Stomach (tissue), 4 donors: Measurements from ENCODE around the gene RAD9B.

Experiments used
- EP300 ChIP-seq: sonication (generic); formaldehyde crosslinking; IDR thresholded peaks from one replicate; pipeline ENCODE4 v1.6.1; 2017; ENCODE audit warnings: antibody characterized with exemption
- TF ChIP-seq, protein P1 (sequence below), 7 experiments: fragments of 450-650 bp in 4 of 7; fragments of 200-600 bp in 3 of 7; sonication (generic) in 3 of 7; IDR thresholded peaks; one replicate each; pipeline ENCODE4 v1.5.1; 2016 to 2019; ENCODE audit warnings: antibody characterized with exemption in 7 of 7, control low read depth in 2 of 7, mild to moderate bottlenecking in 1 of 7

DNA sequence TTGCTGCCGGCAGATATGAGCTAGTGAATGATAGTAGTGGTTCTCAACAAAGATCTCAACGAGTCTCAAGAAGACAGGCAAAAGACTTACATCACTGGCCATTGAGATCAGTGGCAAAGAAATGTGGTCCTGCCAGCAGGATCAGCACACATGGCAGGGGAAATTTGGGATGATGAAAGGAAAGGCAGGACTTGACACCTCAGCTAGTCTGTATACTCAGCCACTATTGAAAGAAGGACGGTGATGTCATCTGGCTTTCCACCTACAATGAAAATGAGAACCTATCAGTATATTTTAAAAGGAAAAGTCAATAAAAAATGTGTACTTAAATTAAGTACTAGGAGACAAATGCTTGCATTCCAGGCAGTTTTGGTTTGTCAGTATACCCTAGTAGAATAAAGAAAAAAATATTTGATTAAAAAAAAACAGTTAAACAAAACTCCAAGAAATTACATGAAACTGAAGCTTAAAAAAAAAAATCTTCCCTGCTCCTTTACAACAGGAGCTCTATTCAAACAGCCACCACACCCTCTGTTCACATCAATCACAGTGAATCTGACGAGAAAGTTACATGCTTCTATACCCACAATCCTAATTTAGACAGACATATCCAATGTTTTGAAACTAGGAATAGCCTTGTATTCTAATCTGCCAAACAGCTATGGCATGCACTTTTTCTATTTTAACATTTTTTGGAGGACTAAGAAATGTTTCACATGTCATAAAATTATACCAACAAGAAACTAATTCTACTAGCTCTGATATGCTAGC is 34.9 kb downstream of the RAD9B start:
- TF ChIP-seq EP300 = no peak
- TF ChIP-seq, protein P1, sequence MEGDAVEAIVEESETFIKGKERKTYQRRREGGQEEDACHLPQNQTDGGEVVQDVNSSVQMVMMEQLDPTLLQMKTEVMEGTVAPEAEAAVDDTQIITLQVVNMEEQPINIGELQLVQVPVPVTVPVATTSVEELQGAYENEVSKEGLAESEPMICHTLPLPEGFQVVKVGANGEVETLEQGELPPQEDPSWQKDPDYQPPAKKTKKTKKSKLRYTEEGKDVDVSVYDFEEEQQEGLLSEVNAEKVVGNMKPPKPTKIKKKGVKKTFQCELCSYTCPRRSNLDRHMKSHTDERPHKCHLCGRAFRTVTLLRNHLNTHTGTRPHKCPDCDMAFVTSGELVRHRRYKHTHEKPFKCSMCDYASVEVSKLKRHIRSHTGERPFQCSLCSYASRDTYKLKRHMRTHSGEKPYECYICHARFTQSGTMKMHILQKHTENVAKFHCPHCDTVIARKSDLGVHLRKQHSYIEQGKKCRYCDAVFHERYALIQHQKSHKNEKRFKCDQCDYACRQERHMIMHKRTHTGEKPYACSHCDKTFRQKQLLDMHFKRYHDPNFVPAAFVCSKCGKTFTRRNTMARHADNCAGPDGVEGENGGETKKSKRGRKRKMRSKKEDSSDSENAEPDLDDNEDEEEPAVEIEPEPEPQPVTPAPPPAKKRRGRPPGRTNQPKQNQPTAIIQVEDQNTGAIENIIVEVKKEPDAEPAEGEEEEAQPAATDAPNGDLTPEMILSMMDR (IDR thresholded peaks at IDR 0.05) = no peak
